Lower leg skin (tissue), 4 donors: Measurements from ENCODE around the gene TARP.

Experiments used
- DNase-seq, 2 donors: peaks; one replicate each; pipeline ENCODE4 v3.0.0-alpha.2; 2019; ENCODE audit warnings: low spot score in 2 of 2
- H3K4me3 ChIP-seq: fragments of 200-600 bp; sonication (generic); 2 replicates; pipeline ENCODE4 v1.5.1; 2017; ENCODE audit warnings: mild to moderate bottlenecking, low read depth; ENCODE audit not compliant: poor library complexity, severe bottlenecking
- POLR2A ChIP-seq, 2 donors: fragments of 450-650 bp; IDR thresholded peaks; one replicate each; pipeline ENCODE4 v1.6.1; 2016 to 2017; ENCODE audit warnings: antibody characterized with exemption in 2 of 2, mild to moderate bottlenecking in 1 of 2, moderate library complexity in 1 of 2
- WGBS, 2 donors: methylation state at CpG; one replicate each; pipeline ENCODE4 v1.1.5; 2018; 5-methylcytosine and 5-hydroxymethylcytosine counted together
- intact Hi-C: fragments of 100-400 bp; cut with DNase I; formaldehyde crosslinking; loops from one replicate; pipeline ENCODE4 v1.15.0; 2023; ENCODE audit warnings: low total_unique reads
- TF ChIP-seq, protein P1 (sequence below), 3 donors: fragments of 450-650 bp; IDR thresholded peaks; one replicate each; pipeline ENCODE4 v1.5.1; 2016; ENCODE audit warnings: antibody characterized with exemption in 3 of 3, mild to moderate bottlenecking in 3 of 3, moderate library complexity in 2 of 3

TARP gene

DNA sequence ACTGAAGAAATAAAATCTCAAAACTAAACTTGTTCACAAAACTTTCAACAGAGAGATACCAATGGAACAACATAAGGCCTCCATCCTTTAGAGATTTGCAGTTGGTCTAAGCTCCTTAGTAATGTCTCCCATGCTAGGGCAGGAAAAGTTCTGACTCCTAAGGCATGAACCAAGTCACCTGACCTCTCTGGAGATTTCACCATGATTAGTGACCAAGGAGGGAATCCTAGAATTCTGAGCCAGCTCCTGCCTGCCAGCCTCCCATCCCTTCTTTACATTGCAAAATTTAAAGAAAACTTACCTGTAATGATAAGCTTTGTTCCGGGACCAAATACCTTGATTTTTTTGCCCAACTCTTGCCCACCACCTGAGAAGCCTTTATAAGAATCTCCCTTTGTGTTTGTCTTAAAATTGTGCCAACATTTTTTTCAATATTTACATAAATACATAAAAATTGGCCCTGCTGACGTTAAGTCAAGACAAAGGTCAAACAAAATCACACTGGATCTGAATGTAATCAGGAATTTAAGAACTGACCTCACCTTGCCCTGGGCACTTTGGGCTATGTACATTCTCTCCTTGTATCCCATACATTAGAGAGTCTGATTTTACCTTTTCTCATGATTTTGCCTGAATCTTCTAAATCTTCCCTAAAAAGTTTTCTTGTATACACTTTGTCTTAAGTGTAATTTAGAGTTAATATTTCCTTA is at the start of gene TARP:
TARP (minus strand) TSS at position 351 of the 710 bp plus-strand sequence.
- TF ChIP-seq, protein P1, sequence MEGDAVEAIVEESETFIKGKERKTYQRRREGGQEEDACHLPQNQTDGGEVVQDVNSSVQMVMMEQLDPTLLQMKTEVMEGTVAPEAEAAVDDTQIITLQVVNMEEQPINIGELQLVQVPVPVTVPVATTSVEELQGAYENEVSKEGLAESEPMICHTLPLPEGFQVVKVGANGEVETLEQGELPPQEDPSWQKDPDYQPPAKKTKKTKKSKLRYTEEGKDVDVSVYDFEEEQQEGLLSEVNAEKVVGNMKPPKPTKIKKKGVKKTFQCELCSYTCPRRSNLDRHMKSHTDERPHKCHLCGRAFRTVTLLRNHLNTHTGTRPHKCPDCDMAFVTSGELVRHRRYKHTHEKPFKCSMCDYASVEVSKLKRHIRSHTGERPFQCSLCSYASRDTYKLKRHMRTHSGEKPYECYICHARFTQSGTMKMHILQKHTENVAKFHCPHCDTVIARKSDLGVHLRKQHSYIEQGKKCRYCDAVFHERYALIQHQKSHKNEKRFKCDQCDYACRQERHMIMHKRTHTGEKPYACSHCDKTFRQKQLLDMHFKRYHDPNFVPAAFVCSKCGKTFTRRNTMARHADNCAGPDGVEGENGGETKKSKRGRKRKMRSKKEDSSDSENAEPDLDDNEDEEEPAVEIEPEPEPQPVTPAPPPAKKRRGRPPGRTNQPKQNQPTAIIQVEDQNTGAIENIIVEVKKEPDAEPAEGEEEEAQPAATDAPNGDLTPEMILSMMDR (IDR thresholded peaks at IDR 0.05): no peak
- WGBS, 2 donors: 74 to 83% methylated on average over 2 of the region's 2 CpGs
- no peak within 1 kb of the TSS for H3K4me3 ChIP-seq
- no peak for DNase-seq
- intact Hi-C loops: no loop called here

DNA sequence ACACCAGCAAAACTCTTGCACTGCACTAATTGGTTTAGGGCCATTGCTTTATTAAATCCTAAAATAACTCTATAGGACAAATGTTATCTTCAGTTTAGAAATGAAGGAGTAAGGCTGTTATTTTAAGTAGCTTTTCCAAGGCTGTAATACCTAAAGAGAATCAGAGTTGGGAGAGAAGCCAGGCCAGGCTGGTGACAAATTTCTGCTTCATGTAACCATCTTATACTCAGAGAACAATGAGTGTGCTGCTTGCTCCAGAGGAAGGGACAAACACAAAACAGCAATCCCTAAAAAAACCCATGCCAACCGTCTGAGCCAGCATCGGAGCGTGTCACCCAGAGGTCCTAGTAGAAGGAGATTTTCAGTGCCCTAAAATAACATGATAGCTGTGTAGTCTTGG is 49.7 kb upstream of the TARP start:
- intact Hi-C loops: no loop called here
- no peak for DNase-seq
- TF ChIP-seq POLR2A (IDR thresholded peaks at IDR 0.05): no peak
- TF ChIP-seq, protein P1 (IDR thresholded peaks at IDR 0.05): no peak

DNA sequence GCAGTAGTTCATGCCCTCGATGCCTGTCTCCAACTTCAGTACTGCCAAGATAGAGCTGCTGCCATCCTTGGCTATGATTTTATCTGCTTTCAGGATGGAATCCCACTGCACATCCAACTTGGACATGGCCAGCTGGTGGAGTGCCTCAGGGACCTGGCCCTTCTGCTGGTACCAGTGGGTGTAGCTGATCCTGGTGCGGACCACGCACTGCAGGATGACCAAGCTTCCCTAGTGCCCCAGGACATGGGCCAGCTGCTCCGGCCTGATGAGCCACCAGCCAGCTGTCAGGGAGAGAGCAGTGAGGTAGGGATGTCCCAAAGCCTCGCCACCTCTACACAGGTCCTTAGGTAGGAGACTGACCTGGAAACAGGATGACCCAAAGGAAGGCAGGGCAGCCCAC is 49.0 kb upstream of the TARP start:
- DNase-seq: no peak
- WGBS, 2 donors: 93 to 97% methylated on average over 5 of the region's 5 CpGs
- no peak for TF ChIP-seq POLR2A (IDR thresholded peaks at IDR 0.05)
- TF ChIP-seq, protein P1 (IDR thresholded peaks at IDR 0.05): no peak
- H3K4me3 ChIP-seq: no peak overlapping the region
- intact Hi-C loops: no loop called here

More for the DNA sequence above, 49.7 kb upstream of the TARP start:
- WGBS, 2 donors: 90% methylated on average over 3 of the region's 3 CpGs
- H3K4me3 ChIP-seq: no peak overlapping the region

DNA sequence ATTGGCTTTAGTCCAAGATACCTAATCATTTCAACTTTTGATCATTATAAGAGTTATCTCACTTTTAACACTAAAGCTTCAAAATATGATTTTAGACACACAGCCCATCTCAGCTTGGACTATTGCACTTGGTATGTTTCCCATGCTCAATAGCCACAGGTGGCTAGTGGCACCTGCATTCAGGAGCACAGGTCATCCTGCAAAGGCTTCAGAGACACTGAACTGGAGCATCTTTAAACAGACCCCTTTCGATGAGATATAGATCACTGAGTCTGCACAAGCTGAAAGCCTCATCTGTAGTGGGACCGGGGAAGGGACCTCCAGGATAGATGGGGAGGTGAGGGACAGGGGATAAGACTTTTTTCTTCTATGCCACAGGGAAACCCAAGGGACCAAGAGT is 48.5 kb upstream of the TARP start:
- TF ChIP-seq, protein P1 (IDR thresholded peaks at IDR 0.05): no peak
- TF ChIP-seq POLR2A (IDR thresholded peaks at IDR 0.05): no peak
- intact Hi-C loops: no loop called here

DNA sequence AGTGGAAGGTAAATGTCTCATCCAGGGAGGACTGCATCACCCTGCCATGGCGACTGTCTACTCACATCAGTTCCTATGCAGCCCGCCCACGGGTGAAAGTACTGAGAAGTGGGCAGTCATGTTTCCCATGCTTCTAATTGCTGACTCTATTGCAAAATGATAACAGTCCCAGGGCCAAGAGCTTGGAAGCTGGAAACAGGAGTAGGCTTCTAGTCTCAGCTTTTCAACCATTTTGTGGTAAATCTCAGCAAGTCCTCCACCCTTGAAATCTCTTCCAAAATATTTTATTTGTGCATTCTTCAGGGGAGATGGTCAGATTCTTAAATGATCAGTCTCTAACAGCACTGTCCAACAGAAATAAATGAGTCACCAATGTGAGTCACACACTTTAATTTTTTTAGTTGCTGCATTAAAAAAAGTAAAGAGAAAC is 48.1 kb upstream of the TARP start:
- H3K4me3 ChIP-seq: no peak overlapping the region
- no peak for DNase-seq
- TF ChIP-seq, protein P1 (IDR thresholded peaks at IDR 0.05): no peak
- no peak for TF ChIP-seq POLR2A (IDR thresholded peaks at IDR 0.05)
- intact Hi-C loops: no loop called here
- 50 to 61% methylated on average over 3 of the region's 3 CpGs for WGBS, 2 donors

More for the DNA sequence above, 48.5 kb upstream of the TARP start:
- no peak for DNase-seq
- WGBS, 2 donors: 88 to 89% methylated on average over 2 of the region's 2 CpGs
- no peak overlapping the region for H3K4me3 ChIP-seq

DNA sequence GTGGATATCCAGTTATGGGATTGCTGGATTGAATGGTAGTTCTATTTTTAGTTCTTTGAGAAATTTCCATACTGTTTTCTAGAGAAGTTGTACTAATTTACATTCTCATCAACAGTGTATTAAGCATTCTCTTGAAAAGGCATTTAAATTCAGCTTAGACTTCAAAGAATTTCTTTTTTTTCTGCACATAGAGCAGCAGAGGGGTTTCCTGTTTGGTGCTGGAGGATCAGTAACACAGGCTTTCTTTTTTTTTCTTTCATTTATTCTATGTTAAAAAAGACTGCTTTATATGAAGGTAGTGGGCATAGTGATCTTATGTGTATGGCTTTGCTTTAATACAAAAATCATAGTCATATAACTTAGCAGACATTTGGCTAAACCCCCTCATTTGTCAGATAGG is 47.6 kb upstream of the TARP start:
- no peak overlapping the region for H3K4me3 ChIP-seq
- TF ChIP-seq, protein P1 (IDR thresholded peaks at IDR 0.05): no peak
- no peak for TF ChIP-seq POLR2A (IDR thresholded peaks at IDR 0.05)
- intact Hi-C loops: no loop called here
- no peak for DNase-seq
